HG03196 (cell line): ENCODE data around the gene CLMP.
A peak's percentile ranks its signal among the peaks of the same experiment; 100 is the strongest.
"Not testable (repeated sequence)": the region's sequence is repeated elsewhere in the genome, so short reads cannot be mapped to it uniquely, and the experiment has no call there.

ENCODE experiments used
- ATAC-seq: cut with Tn5 transposase; IDR thresholded peaks from one replicate; pipeline ENCODE4 v1.9.1; 2021; ENCODE audit not compliant: unreplicated experiment

CLMP gene

GRCh38 chr11:123090168-123090567, 104.9 kb downstream of the CLMP start:
- ATAC-seq = not testable (repeated sequence)

GRCh38 chr11:123088896-123089295, 106.2 kb downstream of the CLMP start:
- ATAC-seq = not testable (repeated sequence)

- peak; percentile 89 for ATAC-seq
Measured at GRCh38 chr11:123087657-123088056, 107.4 kb downstream of the CLMP start.

DNA sequence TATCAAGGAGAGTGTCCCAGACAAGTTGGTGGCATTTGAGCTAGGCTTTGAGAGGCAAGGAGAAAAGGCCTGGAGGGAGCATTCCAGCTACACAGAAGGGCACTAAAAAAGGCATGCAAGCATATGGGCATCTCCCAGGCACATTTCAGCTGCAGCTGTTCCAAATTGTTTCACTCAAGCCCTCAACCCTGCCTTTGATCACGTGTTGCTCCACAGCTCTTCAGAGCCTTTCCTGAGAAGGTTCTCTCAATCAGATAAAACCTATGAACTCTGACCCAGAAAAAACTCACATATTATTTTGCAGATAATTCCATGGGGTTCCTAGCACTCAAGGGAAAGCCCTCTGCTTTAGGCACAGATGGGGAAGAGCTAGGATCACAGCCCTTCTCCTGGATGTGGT, 108.7 kb downstream of the CLMP start:
- no peak for ATAC-seq

GRCh38 chr11:123085497-123085896, 109.6 kb downstream of the CLMP start:
- no peak for ATAC-seq

- no peak for ATAC-seq
Measured at GRCh38 chr11:123084454-123084853, 110.6 kb downstream of the CLMP start.

GRCh38 chr11:123083623-123084029, 111.4 kb downstream of the CLMP start:
- ATAC-seq = no peak

DNA sequence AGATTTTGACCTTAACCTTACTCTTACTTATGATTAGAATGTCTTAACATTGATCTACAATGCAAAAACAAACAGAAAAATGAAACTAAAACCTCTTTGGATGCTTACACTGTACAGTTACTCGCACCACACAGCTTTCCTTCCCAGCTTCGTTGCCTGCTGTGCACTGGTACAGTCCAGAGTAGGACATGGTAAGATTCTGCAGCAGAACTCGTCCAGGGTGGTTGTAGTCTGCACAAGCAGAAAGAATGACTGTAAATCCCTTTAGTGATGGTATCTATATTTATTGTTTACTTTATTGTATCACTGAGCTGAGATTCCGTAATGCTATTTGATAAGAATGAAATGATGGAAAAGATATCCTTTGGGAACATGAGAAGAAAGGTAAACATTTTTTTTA, 112.1 kb downstream of the CLMP start:
- ATAC-seq = no peak

- no peak for ATAC-seq
Measured at GRCh38 chr11:123080015-123080414, 115.0 kb downstream of the CLMP start.

DNA sequence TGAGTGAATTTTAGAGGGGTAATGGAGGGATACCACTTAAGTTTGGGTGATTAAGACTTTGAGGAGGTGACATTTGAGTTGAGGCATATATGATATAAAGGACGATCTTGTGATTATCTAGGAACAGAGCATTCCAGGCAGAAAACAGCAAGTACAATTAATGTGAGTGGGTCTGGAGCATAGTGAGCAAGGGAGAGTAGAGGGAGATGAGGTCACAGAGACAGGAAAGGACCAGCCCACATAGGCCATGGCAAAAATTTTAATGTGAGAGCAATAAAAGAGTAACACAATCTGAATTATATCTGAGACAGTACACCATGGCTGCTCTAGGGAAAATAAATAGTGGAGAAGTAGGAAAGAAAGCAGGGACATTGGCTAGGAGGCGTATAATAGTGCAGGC, 118.6 kb downstream of the CLMP start:
- no peak for ATAC-seq

GRCh38 chr11:123073343-123074057, 121.5 kb downstream of the CLMP start:
- no peak for ATAC-seq

DNA sequence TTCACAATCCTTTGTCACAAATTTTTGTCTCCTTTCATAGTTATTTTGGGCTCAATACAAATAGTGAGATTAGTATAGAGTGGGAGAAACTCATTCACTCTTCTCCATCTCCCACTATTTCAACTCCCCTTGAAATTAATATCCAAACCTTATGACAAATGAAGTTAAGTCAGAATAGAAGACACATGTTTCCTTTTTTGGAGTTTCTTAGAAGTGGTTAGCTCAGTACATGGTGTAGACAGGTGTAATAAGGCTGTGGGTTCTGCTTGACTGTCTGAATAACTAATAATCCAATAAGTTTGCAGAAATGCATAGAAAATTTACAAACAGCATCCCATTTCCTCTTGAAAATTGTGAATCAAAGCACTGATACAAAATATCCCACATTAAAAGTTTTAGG, 122.3 kb downstream of the CLMP start:
- no peak for ATAC-seq

DNA sequence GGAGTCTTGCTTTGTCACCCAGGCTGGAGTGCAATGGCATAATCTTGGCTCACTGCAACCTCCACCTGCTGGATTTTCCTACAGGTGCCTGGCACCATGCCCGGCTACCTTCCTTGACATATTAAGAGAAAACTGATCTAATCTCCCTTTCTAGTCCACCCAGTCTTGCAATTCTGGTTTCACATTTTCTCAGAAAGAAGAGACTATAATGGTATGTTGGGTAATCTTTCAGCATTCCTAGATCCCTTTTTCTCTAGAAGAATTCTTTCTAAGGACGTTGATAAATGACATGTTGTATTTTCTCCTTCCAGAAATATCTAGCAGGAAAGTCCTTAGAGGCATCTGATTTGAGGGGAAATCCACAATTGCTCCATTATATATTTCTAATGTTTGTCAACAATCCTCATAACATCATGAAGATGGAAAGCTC, 122.7 kb downstream of the CLMP start:
- ATAC-seq = no peak

DNA sequence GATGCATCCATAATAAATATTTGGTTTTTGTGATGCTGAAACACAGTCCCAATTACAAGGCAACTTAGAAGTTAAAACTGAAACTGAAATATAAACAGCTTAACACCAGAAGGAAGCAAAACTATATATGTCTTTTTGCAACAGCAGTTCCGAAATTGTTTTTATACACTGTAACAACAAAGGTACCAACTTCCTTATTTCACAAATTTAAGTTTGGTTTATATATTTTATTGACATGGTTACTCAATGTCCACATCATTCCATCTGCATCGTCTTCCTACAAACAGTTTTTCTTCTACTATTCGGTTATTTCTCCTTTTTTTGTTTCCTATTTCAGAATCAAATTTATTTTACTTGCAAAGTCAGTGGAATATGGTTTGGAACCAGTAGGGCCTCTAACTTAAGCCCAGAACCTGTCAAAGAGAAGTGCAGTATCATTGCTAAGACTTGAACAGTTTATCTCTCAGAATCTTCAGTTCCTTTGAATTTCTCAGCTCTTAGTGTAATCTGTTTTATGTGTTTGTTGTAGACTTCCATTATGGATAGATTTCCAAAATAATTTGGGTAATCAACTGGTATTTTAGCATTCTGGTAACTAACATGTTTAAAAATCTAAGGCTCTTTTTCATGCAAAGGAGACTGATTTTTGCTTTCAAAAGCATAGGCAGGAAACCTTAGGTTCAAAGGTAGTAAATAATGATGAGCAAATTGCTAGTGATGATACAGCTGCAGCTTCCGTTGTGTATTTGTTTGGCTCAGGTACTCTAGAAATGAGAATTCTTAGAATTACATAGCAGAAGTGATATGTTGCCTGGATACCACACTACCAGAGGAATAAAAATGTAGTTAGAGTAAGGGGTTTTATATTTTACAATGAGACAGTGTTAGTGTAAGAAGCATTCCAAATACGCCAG, 124.9 kb downstream of the CLMP start:
- ATAC-seq = peak; percentile 55

- ATAC-seq = no peak
Measured at GRCh38 chr11:123065621-123066020, 129.4 kb downstream of the CLMP start.

- ATAC-seq = no peak
Measured at GRCh38 chr11:123063826-123064657, 131.0 kb downstream of the CLMP start.

GRCh38 chr11:123062892-123063825, 131.9 kb downstream of the CLMP start:
- no peak for ATAC-seq

DNA sequence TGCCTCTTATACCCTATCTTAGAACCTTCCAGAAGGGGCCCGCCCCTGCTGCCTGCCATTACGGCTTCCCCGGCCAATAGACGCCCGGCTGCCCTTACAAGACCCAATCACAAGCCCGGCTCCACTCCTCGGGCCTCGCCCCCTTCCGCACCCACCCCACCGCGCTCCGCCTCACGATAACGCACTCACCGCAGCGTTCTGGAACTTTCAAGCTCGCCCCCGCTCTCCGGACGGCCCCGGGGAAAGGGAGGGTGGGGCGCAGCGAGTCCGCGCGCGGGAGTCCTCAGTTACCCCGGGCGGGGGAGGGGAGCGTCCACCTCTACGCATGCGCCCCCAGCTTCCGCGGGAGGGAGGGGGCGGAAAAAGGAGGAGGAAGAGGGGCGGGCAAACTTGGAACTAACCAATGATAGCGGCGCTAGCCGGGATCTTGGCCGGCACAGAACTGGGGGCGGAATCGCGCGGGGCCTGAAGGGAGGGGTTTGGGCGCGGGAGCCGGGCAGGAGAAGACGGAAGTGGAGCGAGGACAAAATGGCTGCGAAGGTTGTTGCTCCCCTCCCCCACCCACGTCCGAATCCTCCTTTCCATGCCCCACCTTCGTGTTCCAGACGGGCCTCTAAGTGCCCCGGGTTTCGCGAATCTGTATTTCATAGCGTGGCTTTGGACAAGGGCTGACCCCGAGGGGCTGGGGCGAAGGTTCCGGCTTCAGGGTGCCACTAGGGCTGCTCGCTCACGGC, 132.7 kb downstream of the CLMP start:
- peak; percentile 87 for ATAC-seq

DNA sequence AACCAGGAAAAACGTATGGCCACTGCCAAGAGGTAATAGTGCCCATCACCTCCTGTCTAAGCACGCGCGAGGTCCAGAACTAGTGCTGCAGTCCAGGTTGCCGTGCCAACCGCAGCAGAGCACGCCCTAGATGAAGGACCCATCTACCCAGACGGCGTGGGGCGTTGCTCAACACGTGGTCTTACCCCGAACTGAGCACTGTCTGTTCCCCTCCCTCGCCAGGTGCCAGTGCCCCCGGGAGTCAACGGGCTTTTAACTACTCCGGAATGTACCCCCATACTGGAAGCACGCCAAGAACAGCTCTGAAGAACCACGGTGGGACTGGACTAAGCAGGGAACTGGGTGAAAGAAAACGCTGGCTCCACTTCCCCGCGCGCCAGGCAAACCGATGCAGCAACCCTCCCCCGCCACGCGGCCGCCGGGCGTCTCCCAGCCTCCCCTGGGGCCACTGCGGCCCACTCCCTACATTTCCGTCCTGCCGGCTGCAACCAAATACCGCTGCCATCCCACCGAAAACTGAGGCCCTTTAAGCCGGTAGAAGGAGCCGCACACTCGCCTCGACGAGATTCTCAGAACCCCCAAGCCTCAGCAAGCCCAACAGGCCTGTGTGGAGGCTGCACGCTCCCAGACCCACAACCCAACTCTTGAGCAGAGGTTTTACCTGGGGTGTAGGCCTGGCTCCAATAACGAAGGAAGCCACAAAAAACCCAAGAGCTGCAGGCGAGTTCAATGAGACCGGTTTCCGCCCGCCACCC, 133.5 kb downstream of the CLMP start, which contains the start of gene HSPA8:
Gene HSPA8 (minus strand): TSS at position 734 of the 755 bp plus-strand sequence. CDS start 812 bp downstream, outside the sequence.
- ATAC-seq = no peak
